ENCODE measurements around the gene DCTN1.

Gene DCTN1

GRCh38 chr2:74384051-74384450 lies 3.9 kb upstream of the DCTN1 start:
- WGBS (ENCODE audit: insufficient coverage), result no CpG with 5 or more reads among the region's 3 CpGs
- POLR2A ChIA-PET, result no interaction called here
- H3K27ac ChIP-seq (ENCODE audit: insufficient read depth in 1 of 2, low read depth in 1 of 2, low read length in 2 of 2, poor library complexity in 1 of 2, severe bottlenecking in 2 of 2), result no peak overlapping the region
- no peak overlapping the region for H3K4me3 ChIP-seq (ENCODE audit: control insufficient read depth in 1 of 7, extremely low read depth in 1 of 7, insufficient read depth in 4 of 7, low read depth in 2 of 7, low read length in 6 of 7)
- CTCF ChIA-PET, result no interaction called here
- no peaks in the 10 kb centered on the region for H3K9me3 ChIP-seq (ENCODE audit: control extremely low read depth in 1 of 5, control insufficient read depth in 4 of 5, insufficient read depth in 2 of 5, low read depth in 1 of 5, low read length in 4 of 5)
- H3K27me3 ChIP-seq (replicated peaks in 2 of 5; ENCODE audit: control insufficient read depth in 4 of 5, insufficient read depth in 5 of 5, low read length in 4 of 5), result no peaks in the 10 kb centered on the region
- no peak for DNase-seq
- H3K36me3 ChIP-seq (ENCODE audit: control insufficient read depth in 4 of 4, insufficient read depth in 4 of 4, low read length in 3 of 4), result peaks cover 0 to 22% (median 6%) of the 10 kb centered on the region in 4 experiments
- peaks cover 0 to 11% (median 5%) of the 10 kb centered on the region in 4 experiments for H3K4me1 ChIP-seq (ENCODE audit: control extremely low read depth in 1 of 4, control insufficient read depth in 4 of 4, insufficient read depth in 4 of 4, low read length in 3 of 4)

GRCh38 chr2:74383254-74383653 lies 3.1 kb upstream of the DCTN1 start:
- Histone ChIP-seq H3K4me1 (ENCODE audit: control extremely low read depth in 1 of 4, control insufficient read depth in 4 of 4, insufficient read depth in 4 of 4, low read length in 3 of 4) (peaks cover 0 to 11% (median 5%) of the 10 kb centered on the region in 4 experiments), H3K36me3 (ENCODE audit: control insufficient read depth in 4 of 4, insufficient read depth in 4 of 4, low read length in 3 of 4) (peaks cover 0 to 22% (median 7%) of the 10 kb centered on the region in 4 experiments), H3K4me3 (ENCODE audit: control insufficient read depth in 1 of 7, extremely low read depth in 1 of 7, insufficient read depth in 4 of 7, low read depth in 2 of 7, low read length in 6 of 7) (no peak overlapping the region), H3K9me3 (ENCODE audit: control extremely low read depth in 1 of 5, control insufficient read depth in 4 of 5, insufficient read depth in 2 of 5, low read depth in 1 of 5, low read length in 4 of 5) (no peaks in the 10 kb centered on the region), H3K27ac (ENCODE audit: insufficient read depth in 1 of 2, low read depth in 1 of 2, low read length in 2 of 2, poor library complexity in 1 of 2, severe bottlenecking in 2 of 2) (no peak overlapping the region), H3K27me3 (replicated peaks in 2 of 5; ENCODE audit: control insufficient read depth in 4 of 5, insufficient read depth in 5 of 5, low read length in 4 of 5) (no peaks in the 10 kb centered on the region)
- no peak for DNase-seq
- CTCF ChIA-PET, result no interaction called here
- 71% methylated on average over 1 of the region's 1 CpG for whole genome bisulfite sequencing (ENCODE audit: insufficient coverage)
- POLR2A ChIA-PET, result no interaction called here

GRCh38 chr2:74381751-74382150 lies 1.6 kb upstream of the DCTN1 start:
- WGBS (ENCODE audit: insufficient coverage), result no CpG with 5 or more reads among the region's 3 CpGs
- Histone ChIP-seq H3K4me1 (ENCODE audit: control extremely low read depth in 1 of 4, control insufficient read depth in 4 of 4, insufficient read depth in 4 of 4, low read length in 3 of 4) (peaks cover 0 to 11% (median 5%) of the 10 kb centered on the region in 4 experiments), H3K4me3 (ENCODE audit: control insufficient read depth in 1 of 7, extremely low read depth in 1 of 7, insufficient read depth in 4 of 7, low read depth in 2 of 7, low read length in 6 of 7) (no peak overlapping the region), H3K9me3 (ENCODE audit: control extremely low read depth in 1 of 5, control insufficient read depth in 4 of 5, insufficient read depth in 2 of 5, low read depth in 1 of 5, low read length in 4 of 5) (no peaks in the 10 kb centered on the region), H3K27ac (ENCODE audit: insufficient read depth in 1 of 2, low read depth in 1 of 2, low read length in 2 of 2, poor library complexity in 1 of 2, severe bottlenecking in 2 of 2) (no peak overlapping the region), H3K36me3 (ENCODE audit: control insufficient read depth in 4 of 4, insufficient read depth in 4 of 4, low read length in 3 of 4) (peaks cover 0 to 36% (median 15%) of the 10 kb centered on the region in 4 experiments), H3K27me3 (replicated peaks in 2 of 5; ENCODE audit: control insufficient read depth in 4 of 5, insufficient read depth in 5 of 5, low read length in 4 of 5) (no peaks in the 10 kb centered on the region)
- ChIA-PET POLR2A (no interaction called here), CTCF (interaction anchor here (0.6 to 1.6 kb wide), 3 partner anchors 10 to 205 kb away, joined by 4 to 5 read pairs (median 4); no protein-coding TSS in a partner anchor)
- no peak for DNase-seq

GRCh38 chr2:74378007-74378406 lies 2.1 kb downstream of the DCTN1 start:
- ChIA-PET CTCF (no interaction called here), POLR2A (no interaction called here)
- no peak for DNase-seq
- WGBS (ENCODE audit: insufficient coverage), result 95% methylated on average over 10 of the region's 10 CpGs
- Histone ChIP-seq H3K4me3 (ENCODE audit: control insufficient read depth in 1 of 7, extremely low read depth in 1 of 7, insufficient read depth in 4 of 7, low read depth in 2 of 7, low read length in 6 of 7) (no peak overlapping the region), H3K36me3 (ENCODE audit: control insufficient read depth in 4 of 4, insufficient read depth in 4 of 4, low read length in 3 of 4) (peaks cover 0 to 30% (median 21%) of the 10 kb centered on the region in 4 experiments), H3K27me3 (replicated peaks in 2 of 5; ENCODE audit: control insufficient read depth in 4 of 5, insufficient read depth in 5 of 5, low read length in 4 of 5) (no peaks in the 10 kb centered on the region), H3K27ac (ENCODE audit: insufficient read depth in 1 of 2, low read depth in 1 of 2, low read length in 2 of 2, poor library complexity in 1 of 2, severe bottlenecking in 2 of 2) (no peak overlapping the region), H3K4me1 (ENCODE audit: control extremely low read depth in 1 of 4, control insufficient read depth in 4 of 4, insufficient read depth in 4 of 4, low read length in 3 of 4) (peaks cover 0 to 15% (median 12%) of the 10 kb centered on the region in 4 experiments), H3K9me3 (ENCODE audit: control extremely low read depth in 1 of 5, control insufficient read depth in 4 of 5, insufficient read depth in 2 of 5, low read depth in 1 of 5, low read length in 4 of 5) (no peaks in the 10 kb centered on the region)

GRCh38 chr2:74375838-74376237 lies 4.3 kb downstream of the DCTN1 start:
- no peak overlapping the region for H3K4me3 ChIP-seq (ENCODE audit: control insufficient read depth in 1 of 7, extremely low read depth in 1 of 7, insufficient read depth in 4 of 7, low read depth in 2 of 7, low read length in 6 of 7)
- no peak overlapping the region for H3K27ac ChIP-seq (ENCODE audit: insufficient read depth in 1 of 2, low read depth in 1 of 2, low read length in 2 of 2, poor library complexity in 1 of 2, severe bottlenecking in 2 of 2)
- H3K27me3 ChIP-seq (replicated peaks in 2 of 5; ENCODE audit: control insufficient read depth in 4 of 5, insufficient read depth in 5 of 5, low read length in 4 of 5), result no peaks in the 10 kb centered on the region
- WGBS (ENCODE audit: insufficient coverage), result 40% methylated on average over 1 of the region's 2 CpGs
- H3K36me3 ChIP-seq (ENCODE audit: control insufficient read depth in 4 of 4, insufficient read depth in 4 of 4, low read length in 3 of 4), result peaks cover 0 to 44% (median 28%) of the 10 kb centered on the region in 4 experiments
- no peaks in the 10 kb centered on the region for H3K9me3 ChIP-seq (ENCODE audit: control extremely low read depth in 1 of 5, control insufficient read depth in 4 of 5, insufficient read depth in 2 of 5, low read depth in 1 of 5, low read length in 4 of 5)
- H3K4me1 ChIP-seq (ENCODE audit: control extremely low read depth in 1 of 4, control insufficient read depth in 4 of 4, insufficient read depth in 4 of 4, low read length in 3 of 4), result peaks cover 0 to 15% (median 12%) of the 10 kb centered on the region in 4 experiments
- ChIA-PET POLR2A (no interaction called here), CTCF (interaction anchor here (1.2 kb wide), 1 partner anchor 41 kb away, joined by 3 read pairs; no protein-coding TSS in a partner anchor)
- DNase-seq, result peak in 2 of 3 donors; percentile 28 to 39

- H3K4me3 ChIP-seq (ENCODE audit: control insufficient read depth in 1 of 7, extremely low read depth in 1 of 7, insufficient read depth in 4 of 7, low read depth in 2 of 7, low read length in 6 of 7), result no peak overlapping the region
- peaks cover 0 to 12% (median 5%) of the 10 kb centered on the region in 4 experiments for H3K4me1 ChIP-seq (ENCODE audit: control extremely low read depth in 1 of 4, control insufficient read depth in 4 of 4, insufficient read depth in 4 of 4, low read length in 3 of 4)
- peak in 1 of 3 donors; percentile 5 for DNase-seq
- H3K36me3 ChIP-seq (ENCODE audit: control insufficient read depth in 4 of 4, insufficient read depth in 4 of 4, low read length in 3 of 4), result peaks cover 0 to 55% (median 39%) of the 10 kb centered on the region in 4 experiments
- CTCF ChIA-PET, result no interaction called here
- no peaks in the 10 kb centered on the region for H3K27me3 ChIP-seq (replicated peaks in 2 of 5; ENCODE audit: control insufficient read depth in 4 of 5, insufficient read depth in 5 of 5, low read length in 4 of 5)
- H3K9me3 ChIP-seq (ENCODE audit: control extremely low read depth in 1 of 5, control insufficient read depth in 4 of 5, insufficient read depth in 2 of 5, low read depth in 1 of 5, low read length in 4 of 5), result no peaks in the 10 kb centered on the region
- 97% methylated on average over 19 of the region's 19 CpGs for WGBS (ENCODE audit: insufficient coverage)
- POLR2A ChIA-PET, result no interaction called here
- H3K27ac ChIP-seq (ENCODE audit: insufficient read depth in 1 of 2, low read depth in 1 of 2, low read length in 2 of 2, poor library complexity in 1 of 2, severe bottlenecking in 2 of 2), result no peak overlapping the region
Observed at GRCh38 chr2:74374509-74375205, 5.5 kb downstream of the DCTN1 start.

GRCh38 chr2:74373985-74374384 lies 6.1 kb downstream of the DCTN1 start:
- CTCF ChIA-PET, result no interaction called here
- POLR2A ChIA-PET, result interaction anchor here (1.0 kb wide), 1 partner anchor 24 kb away, joined by 3 read pairs; no protein-coding TSS in a partner anchor
- H3K4me1 ChIP-seq (ENCODE audit: control extremely low read depth in 1 of 4, control insufficient read depth in 4 of 4, insufficient read depth in 4 of 4, low read length in 3 of 4), result peaks cover 0 to 12% (median 3%) of the 10 kb centered on the region in 4 experiments
- WGBS (ENCODE audit: insufficient coverage), result 98% methylated on average over 8 of the region's 8 CpGs
- no peak for DNase-seq
- H3K27ac ChIP-seq (ENCODE audit: insufficient read depth in 1 of 2, low read depth in 1 of 2, low read length in 2 of 2, poor library complexity in 1 of 2, severe bottlenecking in 2 of 2), result no peak overlapping the region
- no peaks in the 10 kb centered on the region for H3K9me3 ChIP-seq (ENCODE audit: control extremely low read depth in 1 of 5, control insufficient read depth in 4 of 5, insufficient read depth in 2 of 5, low read depth in 1 of 5, low read length in 4 of 5)
- no peak overlapping the region for H3K4me3 ChIP-seq (ENCODE audit: control insufficient read depth in 1 of 7, extremely low read depth in 1 of 7, insufficient read depth in 4 of 7, low read depth in 2 of 7, low read length in 6 of 7)
- H3K36me3 ChIP-seq (ENCODE audit: control insufficient read depth in 4 of 4, insufficient read depth in 4 of 4, low read length in 3 of 4), result peaks cover 0 to 62% (median 42%) of the 10 kb centered on the region in 4 experiments
- H3K27me3 ChIP-seq (replicated peaks in 2 of 5; ENCODE audit: control insufficient read depth in 4 of 5, insufficient read depth in 5 of 5, low read length in 4 of 5), result no peaks in the 10 kb centered on the region

Data from common myeloid progenitor, CD34-positive (primary cell).